ENCODE measurements around the gene MOB3A.

- TF ChIP-seq CTCF (IDR thresholded peaks at IDR 0.05) (no peak), POLR2AphosphoS5 (IDR thresholded peaks at IDR 0.05) (no peak), POLR2A (IDR thresholded peaks at IDR 0.05) (no peak)
Measured at GRCh38 chr19:2037651-2038255, 58.4 kb downstream of the MOB3A start.

Measured in transverse colon (tissue), 4 donors.